OCI-LY1 (cell line): Measurements from ENCODE around the gene RNF207.

Experiments
- H2AFZ ChIP-seq: fragments of 200-600 bp; sonication (generic), shearing (Covaris generic); 2 replicates; pipeline ENCODE4 v1.6.0; 2014; ENCODE audit warnings: antibody characterized with exemption, mild to moderate bottlenecking, low read length
- H3F3A ChIP-seq: fragments of 200-600 bp; sonication (generic), shearing (Covaris generic); 2 replicates; pipeline ENCODE4 v1.6.0; 2014; ENCODE audit warnings: mild to moderate bottlenecking, antibody characterized with exemption, low read length, moderate library complexity; ENCODE audit not compliant: insufficient read depth
- H3K27ac ChIP-seq: fragments of 200-600 bp; sonication (generic); 2 replicates; pipeline ENCODE4 v1.5.1; 2014; ENCODE audit warnings: low read length, mixed run types, mild to moderate bottlenecking, low read depth; ENCODE audit not compliant: poor library complexity, severe bottlenecking
- H3K27me3 ChIP-seq: fragments of 200-600 bp; sonication (generic); 2 replicates; pipeline ENCODE4 v1.6.0; 2014; ENCODE audit warnings: antibody characterized with exemption, mild to moderate bottlenecking, low read length, moderate library complexity; ENCODE audit not compliant: insufficient read depth
- H3K36me3 ChIP-seq: fragments of 200-600 bp; sonication (generic); 2 replicates; pipeline ENCODE4 v1.6.1; 2014; ENCODE audit warnings: mild to moderate bottlenecking, antibody characterized with exemption, low read length, moderate library complexity, mixed read lengths; ENCODE audit not compliant: insufficient read depth
- H3K4me1 ChIP-seq: fragments of 200-600 bp; sonication (generic); 2 replicates; pipeline ENCODE4 v1.5.1; 2014; ENCODE audit warnings: mild to moderate bottlenecking, low read length, moderate library complexity; ENCODE audit not compliant: insufficient read depth, severe bottlenecking
- H3K4me2 ChIP-seq: fragments of 200-600 bp; sonication (generic), shearing (Covaris generic); 2 replicates; pipeline ENCODE4 v1.6.1; 2014; ENCODE audit warnings: low read length
- H3K4me3 ChIP-seq: fragments of 200-600 bp; sonication (generic); 2 replicates; pipeline ENCODE4 v1.5.1; 2014; ENCODE audit warnings: low read length, low read depth, mild to moderate bottlenecking, mixed read lengths; ENCODE audit not compliant: poor library complexity, severe bottlenecking
- H3K79me2 ChIP-seq: fragments of 200-600 bp; shearing (Covaris generic); 2 replicates; pipeline ENCODE4 v1.6.1; 2016; ENCODE audit warnings: mixed run types, low read length, mixed read lengths; ENCODE audit not compliant: insufficient read depth
- H3K9ac ChIP-seq: fragments of 200-600 bp; sonication (generic), shearing (Covaris generic); 2 replicates; pipeline ENCODE4 v1.6.1; 2014; ENCODE audit warnings: mild to moderate bottlenecking, low read length, mixed read lengths
- H3K9me2 ChIP-seq: fragments of 200-600 bp; sonication (generic), shearing (Covaris generic); 2 replicates; pipeline ENCODE4 v1.6.1; 2014; ENCODE audit warnings: low read depth, mild to moderate bottlenecking, low read length, mixed read lengths
- H3K9me3 ChIP-seq: fragments of 200-600 bp; shearing (Covaris generic); 2 replicates; pipeline ENCODE4 v1.6.1; 2014; ENCODE audit warnings: low read length, mixed read lengths
- H4K20me1 ChIP-seq: fragments of 200-600 bp; sonication (generic), shearing (Covaris generic); 2 replicates; pipeline ENCODE4 v1.6.0; 2016; ENCODE audit warnings: mild to moderate bottlenecking, low read length; ENCODE audit not compliant: insufficient read depth
- EZH2 ChIP-seq: fragments of 200-600 bp; sonication (generic), shearing (Covaris generic); IDR thresholded peaks from 2 replicates; pipeline ENCODE4 v1.8.0; 2017; ENCODE audit warnings: borderline replicate concordance, mixed run types, mild to moderate bottlenecking, antibody characterized with exemption, low read length, moderate library complexity, mixed read lengths
- TF ChIP-seq, protein P1 (sequence below): fragments of 200-600 bp; sonication (generic), shearing (Covaris generic); IDR thresholded peaks from 2 replicates; pipeline ENCODE4 v1.5.1; 2017; ENCODE audit warnings: mild to moderate bottlenecking, antibody characterized with exemption, low read length, moderate library complexity, mixed read lengths

The RNF207 gene

DNA sequence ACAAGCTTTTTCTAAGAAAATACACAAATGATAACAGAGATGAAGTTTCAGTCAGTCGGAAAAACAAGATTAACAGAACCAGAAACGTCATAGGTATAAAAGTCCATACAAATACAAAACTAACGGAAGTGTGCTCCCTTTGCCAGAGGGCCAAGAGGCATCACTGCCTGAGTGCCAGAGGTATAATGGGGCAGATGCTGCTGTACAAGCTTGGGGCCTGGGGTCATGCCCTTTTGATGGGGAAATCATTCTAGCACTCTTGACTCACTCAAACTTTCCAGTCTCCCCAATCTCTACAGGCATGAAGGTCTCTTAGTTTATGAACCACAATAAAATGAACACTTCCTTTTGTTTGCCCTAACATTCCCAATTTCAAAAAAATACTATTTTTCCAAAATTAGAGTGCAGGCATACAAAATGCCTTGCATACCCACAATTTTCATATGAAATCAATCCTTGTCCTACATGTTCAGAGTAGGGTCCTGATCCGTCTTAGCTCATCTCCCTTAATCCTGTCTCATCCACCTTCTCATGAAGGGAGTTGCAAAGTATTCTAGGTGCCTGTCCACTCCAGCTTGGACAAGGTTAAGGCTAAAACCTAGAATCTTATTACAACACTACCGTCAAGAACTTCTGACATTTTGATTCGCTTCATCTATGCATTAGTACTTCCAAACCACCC is 8.0 kb upstream of the RNF207 start:
- H4K20me1 ChIP-seq, result peaks cover 2% of the 10 kb centered on the region; the same call in 1 of the 2 replicates
- H3K4me1 ChIP-seq, result peaks cover 27% of the 10 kb centered on the region
- TF ChIP-seq EZH2, result no peak
- TF ChIP-seq, protein P1, sequence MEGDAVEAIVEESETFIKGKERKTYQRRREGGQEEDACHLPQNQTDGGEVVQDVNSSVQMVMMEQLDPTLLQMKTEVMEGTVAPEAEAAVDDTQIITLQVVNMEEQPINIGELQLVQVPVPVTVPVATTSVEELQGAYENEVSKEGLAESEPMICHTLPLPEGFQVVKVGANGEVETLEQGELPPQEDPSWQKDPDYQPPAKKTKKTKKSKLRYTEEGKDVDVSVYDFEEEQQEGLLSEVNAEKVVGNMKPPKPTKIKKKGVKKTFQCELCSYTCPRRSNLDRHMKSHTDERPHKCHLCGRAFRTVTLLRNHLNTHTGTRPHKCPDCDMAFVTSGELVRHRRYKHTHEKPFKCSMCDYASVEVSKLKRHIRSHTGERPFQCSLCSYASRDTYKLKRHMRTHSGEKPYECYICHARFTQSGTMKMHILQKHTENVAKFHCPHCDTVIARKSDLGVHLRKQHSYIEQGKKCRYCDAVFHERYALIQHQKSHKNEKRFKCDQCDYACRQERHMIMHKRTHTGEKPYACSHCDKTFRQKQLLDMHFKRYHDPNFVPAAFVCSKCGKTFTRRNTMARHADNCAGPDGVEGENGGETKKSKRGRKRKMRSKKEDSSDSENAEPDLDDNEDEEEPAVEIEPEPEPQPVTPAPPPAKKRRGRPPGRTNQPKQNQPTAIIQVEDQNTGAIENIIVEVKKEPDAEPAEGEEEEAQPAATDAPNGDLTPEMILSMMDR, result no peak
- H3K36me3 ChIP-seq, result peaks cover 52% of the 10 kb centered on the region
- peak overlapping the region; percentile 96 for H3K9ac ChIP-seq
- peaks cover 40% of the 10 kb centered on the region for H3K79me2 ChIP-seq
- no peaks in the 10 kb centered on the region for H3K9me3 ChIP-seq
- no peaks in the 10 kb centered on the region for H3F3A ChIP-seq
- H3K9me2 ChIP-seq, result no peaks in the 10 kb centered on the region
- H3K27ac ChIP-seq, result no peak overlapping the region
- H2AFZ ChIP-seq, result no peak overlapping the region
- peak overlapping the region; percentile 91 for H3K4me2 ChIP-seq
- no peaks in the 10 kb centered on the region for H3K27me3 ChIP-seq
- H3K4me3 ChIP-seq, result peak overlapping the region; percentile 92

DNA sequence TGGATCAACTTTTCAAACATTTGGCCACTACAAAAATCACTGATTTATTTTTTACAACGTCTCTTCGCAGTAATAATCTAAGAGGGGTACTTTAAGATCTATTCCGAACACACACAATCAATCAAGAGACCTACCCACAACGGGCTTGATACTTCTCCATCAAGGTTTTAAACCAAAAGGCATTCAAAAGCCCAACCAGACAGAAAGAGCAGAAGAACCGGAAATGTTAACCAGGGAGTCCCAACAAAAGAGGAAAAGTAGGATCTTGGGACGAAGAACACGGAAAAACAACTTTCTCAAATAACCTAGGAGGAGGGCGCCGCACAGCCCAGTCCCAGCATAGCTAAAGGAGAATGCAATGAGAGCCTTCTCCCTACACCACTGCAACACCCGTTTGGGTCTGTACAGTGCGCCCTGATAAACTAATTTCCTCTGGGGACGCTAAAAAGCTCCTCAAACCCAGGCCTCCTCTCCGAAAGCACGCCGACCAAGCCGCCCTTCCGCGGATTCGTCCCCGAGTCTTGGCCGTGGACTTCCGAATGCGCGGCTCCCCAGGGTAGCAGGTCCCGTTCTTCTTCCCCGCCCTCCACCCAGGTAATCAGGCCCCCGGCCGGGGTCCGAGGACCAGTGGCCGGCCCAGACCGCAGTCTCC is 7.1 kb upstream of the RNF207 start:
- H3K9me3 ChIP-seq, result no peaks in the 10 kb centered on the region
- H3K79me2 ChIP-seq, result peaks cover 40% of the 10 kb centered on the region
- H2AFZ ChIP-seq, result no peak overlapping the region
- H3F3A ChIP-seq, result no peaks in the 10 kb centered on the region
- TF ChIP-seq, protein P1, result no peak
- no peak for TF ChIP-seq EZH2
- H4K20me1 ChIP-seq, result peaks cover 2% of the 10 kb centered on the region; the same call in 1 of the 2 replicates
- H3K9me2 ChIP-seq, result no peaks in the 10 kb centered on the region
- peak overlapping the region; percentile 92 for H3K4me3 ChIP-seq
- peaks cover 43% of the 10 kb centered on the region for H3K36me3 ChIP-seq
- H3K4me2 ChIP-seq, result peak overlapping the region; percentile 91
- H3K4me1 ChIP-seq, result peaks cover 27% of the 10 kb centered on the region
- peak overlapping the region; percentile 13 for H3K27ac ChIP-seq
- H3K9ac ChIP-seq, result peak overlapping the region; percentile 96
- no peaks in the 10 kb centered on the region for H3K27me3 ChIP-seq

DNA sequence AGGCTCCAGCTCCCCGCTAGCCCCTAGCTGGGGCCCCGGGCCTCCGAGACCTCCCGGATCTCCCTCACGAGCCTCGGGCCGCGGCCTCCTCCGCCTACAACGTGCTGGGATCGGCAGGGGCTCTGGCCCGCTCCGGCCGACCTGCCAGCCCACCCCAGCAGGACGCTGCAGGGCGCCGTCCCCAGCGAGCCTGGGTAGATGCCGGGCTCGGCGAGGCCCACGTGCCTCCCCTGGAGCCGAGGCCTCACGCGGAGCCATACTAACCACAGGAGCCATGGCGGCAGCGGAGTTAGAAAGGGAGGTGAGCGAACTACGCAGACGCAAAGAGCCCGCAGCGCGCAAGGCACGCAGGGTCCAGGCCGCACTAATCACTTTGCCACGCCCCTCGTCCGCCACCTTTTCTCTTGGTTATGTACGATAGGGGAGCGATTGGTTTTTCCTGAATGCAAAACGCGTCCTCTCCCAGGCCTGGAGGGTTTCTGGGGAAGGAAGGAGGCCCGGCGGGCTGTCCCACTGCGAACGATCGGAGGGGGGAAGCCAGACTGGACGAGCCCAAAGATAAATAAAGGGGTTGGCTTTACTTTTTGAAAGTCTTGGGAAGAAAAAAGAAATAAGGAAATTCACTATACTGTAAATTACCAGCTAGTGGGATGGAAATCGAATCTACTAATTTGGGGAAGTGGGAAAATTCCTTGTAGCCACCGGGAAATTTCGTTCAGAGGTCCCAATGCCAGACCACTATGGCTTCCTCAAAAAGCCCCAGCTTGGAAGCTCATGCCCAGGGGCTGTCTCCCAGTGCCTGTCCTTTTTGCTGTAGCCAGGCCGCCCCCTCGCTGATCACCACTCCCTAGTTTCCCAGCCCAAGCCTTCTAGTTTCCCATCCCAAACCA is 6.4 kb upstream of the RNF207 start, which contains the start of gene RPL22:
Gene RPL22, minus strand, starts transcription at position 298 of the 890 bp plus-strand sequence. Its CDS starts 22 bp downstream, at position 276.
- H3K4me2 ChIP-seq, result peak within 1 kb of the TSS; percentile 91
- H4K20me1 ChIP-seq, result peaks cover 2% of the 10 kb centered on the region; the same call in 1 of the 2 replicates
- peaks cover 36% of the 10 kb centered on the region for H3K36me3 ChIP-seq
- peak within 1 kb of the TSS; percentile 96 for H3K9ac ChIP-seq
- H3K9me2 ChIP-seq, result no peaks in the 10 kb centered on the region
- no peak for TF ChIP-seq EZH2
- TF ChIP-seq, protein P1, result no peak
- H3F3A ChIP-seq, result no peaks in the 10 kb centered on the region
- H3K79me2 ChIP-seq, result peaks cover 40% of the 10 kb centered on the region
- H3K4me1 ChIP-seq, result peaks cover 27% of the 10 kb centered on the region
- H3K27me3 ChIP-seq, result no peaks in the 10 kb centered on the region
- H3K9me3 ChIP-seq, result no peaks in the 10 kb centered on the region
- 0 out of 2 replicates have a peak within 1 kb of the TSS, but pooled peaks have one; percentile 9 for H2AFZ ChIP-seq
- H3K27ac ChIP-seq, result peak within 1 kb of the TSS; percentile 41
- peak within 1 kb of the TSS; percentile 92 for H3K4me3 ChIP-seq
